Neural progenitor cell (in vitro differentiated cells): ENCODE measurements around the gene GHRHR.

Source experiments
- EZH2 ChIP-seq: fragments of 200-600 bp; sonication (generic); IDR thresholded peaks from 2 replicates; pipeline ENCODE4 v1.6.1; 2017; ENCODE audit warnings: antibody characterized with exemption, mild to moderate bottlenecking, moderate library complexity
- TF ChIP-seq, protein P1 (sequence below): fragments of 200-600 bp; sonication (generic); IDR thresholded peaks from 2 replicates; pipeline ENCODE4 v1.5.1; 2017; ENCODE audit warnings: antibody characterized with exemption, mild to moderate bottlenecking

GRCh38 chr7:30935569-30935877 is 28.2 kb upstream of the GHRHR start:
- TF ChIP-seq EZH2, result no peak
- TF ChIP-seq, protein P1, sequence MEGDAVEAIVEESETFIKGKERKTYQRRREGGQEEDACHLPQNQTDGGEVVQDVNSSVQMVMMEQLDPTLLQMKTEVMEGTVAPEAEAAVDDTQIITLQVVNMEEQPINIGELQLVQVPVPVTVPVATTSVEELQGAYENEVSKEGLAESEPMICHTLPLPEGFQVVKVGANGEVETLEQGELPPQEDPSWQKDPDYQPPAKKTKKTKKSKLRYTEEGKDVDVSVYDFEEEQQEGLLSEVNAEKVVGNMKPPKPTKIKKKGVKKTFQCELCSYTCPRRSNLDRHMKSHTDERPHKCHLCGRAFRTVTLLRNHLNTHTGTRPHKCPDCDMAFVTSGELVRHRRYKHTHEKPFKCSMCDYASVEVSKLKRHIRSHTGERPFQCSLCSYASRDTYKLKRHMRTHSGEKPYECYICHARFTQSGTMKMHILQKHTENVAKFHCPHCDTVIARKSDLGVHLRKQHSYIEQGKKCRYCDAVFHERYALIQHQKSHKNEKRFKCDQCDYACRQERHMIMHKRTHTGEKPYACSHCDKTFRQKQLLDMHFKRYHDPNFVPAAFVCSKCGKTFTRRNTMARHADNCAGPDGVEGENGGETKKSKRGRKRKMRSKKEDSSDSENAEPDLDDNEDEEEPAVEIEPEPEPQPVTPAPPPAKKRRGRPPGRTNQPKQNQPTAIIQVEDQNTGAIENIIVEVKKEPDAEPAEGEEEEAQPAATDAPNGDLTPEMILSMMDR, result no peak
